Measurements from ENCODE around the gene VPS35.

VPS35 gene

GRCh38 chr16:46688654-46689364 is at the start of gene VPS35:
Gene VPS35, minus strand, starts transcription at chr16:46689178. Its CDS starts 45 bp downstream, at chr16:46689133.
- in situ Hi-C loops (cut with MboI; ENCODE audit: low sequenced_read_pairs), result no loop called here
- Histone ChIP-seq H3K9me3 (no peaks in the 10 kb centered on the region), H3K27me3 (ENCODE audit: low read depth) (no peaks in the 10 kb centered on the region), H3K36me3 (replicated peaks) (peaks cover 20% of the 10 kb centered on the region), H3K4me1 (peaks cover 30% of the 10 kb centered on the region), H3K4me3 (peak within 1 kb of the TSS; percentile 90)
- DNase-seq (ENCODE audit: low spot score in 2 of 2), result peak; percentile 99

DNA sequence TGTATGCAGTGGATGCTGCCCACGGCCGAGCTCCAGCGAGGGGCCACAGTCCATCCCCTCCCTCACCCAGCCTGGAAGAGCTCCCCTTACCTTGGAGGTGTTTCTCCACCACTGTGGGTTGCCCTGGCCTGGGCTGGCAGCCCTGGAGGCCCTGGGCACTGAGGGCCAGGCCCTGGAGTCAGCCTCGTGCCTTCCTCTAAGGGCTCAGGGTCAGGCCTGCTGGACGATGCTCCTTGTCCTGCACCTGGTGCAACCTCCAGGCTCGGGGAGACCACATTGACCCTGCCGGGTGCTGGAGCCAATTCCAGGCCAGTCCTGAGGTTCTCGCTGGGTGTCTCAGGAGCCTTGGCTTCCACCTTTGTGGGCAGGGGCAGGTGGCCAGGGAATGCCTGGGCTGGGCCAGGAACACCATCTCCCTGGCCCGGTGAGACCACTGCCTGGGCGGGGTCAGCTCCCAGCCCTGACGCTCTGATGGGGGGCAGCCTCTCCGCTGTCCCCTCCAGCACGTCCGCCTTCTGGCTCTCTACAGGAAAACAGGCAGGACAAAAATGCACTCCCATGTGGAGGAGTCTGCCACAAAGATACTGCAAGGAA is 48.7 kb upstream of the VPS35 start:
- in situ Hi-C loops (cut with MboI; ENCODE audit: low sequenced_read_pairs), result no loop called here
- DNase-seq (ENCODE audit: low spot score in 2 of 2), result no peak
- Histone ChIP-seq H3K9me3 (no peaks in the 10 kb centered on the region), H3K27me3 (ENCODE audit: low read depth) (no peaks in the 10 kb centered on the region), H3K36me3 (replicated peaks) (no peaks in the 10 kb centered on the region), H3K4me1 (no peaks in the 10 kb centered on the region), H3K4me3 (no peak overlapping the region)

GRCh38 chr16:46736695-46737094 is 47.7 kb upstream of the VPS35 start:
- Histone ChIP-seq H3K4me1 (no peaks in the 10 kb centered on the region), H3K27me3 (ENCODE audit: low read depth) (no peaks in the 10 kb centered on the region), H3K4me3 (no peak overlapping the region), H3K36me3 (replicated peaks) (no peaks in the 10 kb centered on the region), H3K9me3 (no peaks in the 10 kb centered on the region)
- in situ Hi-C loops (cut with MboI; ENCODE audit: low sequenced_read_pairs), result no loop called here
- DNase-seq (ENCODE audit: low spot score in 2 of 2), result no peak

DNA sequence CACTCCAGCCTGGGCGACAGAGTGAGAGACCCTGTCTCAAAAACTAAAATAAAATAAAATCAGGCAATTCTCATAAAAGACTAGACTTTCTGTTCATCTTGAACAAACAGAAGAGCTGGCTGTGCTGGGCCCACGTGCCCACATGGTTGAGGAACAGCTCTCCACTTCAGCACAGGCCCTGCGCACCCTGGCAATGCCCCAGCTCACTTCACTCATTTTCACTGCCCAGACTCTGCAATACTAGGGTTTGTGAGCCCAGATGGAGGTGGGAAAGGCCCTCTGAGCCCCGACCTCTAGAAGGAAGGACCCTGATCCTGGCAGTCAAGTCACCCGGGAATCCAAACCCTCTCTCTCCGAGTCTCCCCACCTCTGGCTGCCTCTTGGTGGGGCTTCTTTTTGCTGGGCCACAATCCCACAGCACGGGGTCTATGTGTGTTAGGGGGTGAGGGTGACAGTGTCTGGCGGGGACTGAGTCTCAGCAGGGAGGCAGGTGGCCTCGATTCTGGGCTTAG is 44.4 kb upstream of the VPS35 start:
- Histone ChIP-seq H3K4me3 (no peak overlapping the region), H3K27me3 (ENCODE audit: low read depth) (no peaks in the 10 kb centered on the region), H3K4me1 (no peaks in the 10 kb centered on the region), H3K9me3 (no peaks in the 10 kb centered on the region), H3K36me3 (replicated peaks) (no peaks in the 10 kb centered on the region)
- no peak for DNase-seq (ENCODE audit: low spot score in 2 of 2)
- in situ Hi-C loops (cut with MboI; ENCODE audit: low sequenced_read_pairs), result no loop called here

GRCh38 chr16:46732561-46732960 is 43.6 kb upstream of the VPS35 start:
- in situ Hi-C loops (cut with MboI; ENCODE audit: low sequenced_read_pairs), result no loop called here
- Histone ChIP-seq H3K36me3 (replicated peaks) (no peaks in the 10 kb centered on the region), H3K9me3 (no peaks in the 10 kb centered on the region), H3K27me3 (ENCODE audit: low read depth) (no peaks in the 10 kb centered on the region), H3K4me1 (no peaks in the 10 kb centered on the region), H3K4me3 (no peak overlapping the region)
- DNase-seq (ENCODE audit: low spot score in 2 of 2), result no peak

- no peak for DNase-seq (ENCODE audit: low spot score in 2 of 2)
- Histone ChIP-seq H3K27me3 (ENCODE audit: low read depth) (no peaks in the 10 kb centered on the region), H3K4me1 (no peaks in the 10 kb centered on the region), H3K9me3 (no peaks in the 10 kb centered on the region), H3K4me3 (no peak overlapping the region), H3K36me3 (replicated peaks) (no peaks in the 10 kb centered on the region)
- in situ Hi-C loops (cut with MboI; ENCODE audit: low sequenced_read_pairs), result no loop called here
These were observed 42.9 kb upstream of the VPS35 start for GRCh38 chr16:46731691-46732555.

- H3K4me1 ChIP-seq, result no peaks in the 10 kb centered on the region
- no peaks in the 10 kb centered on the region for H3K27me3 ChIP-seq (ENCODE audit: low read depth)
- peaks cover under 1% of the 10 kb centered on the region; the same call in 1 of the 2 replicates for H3K9me3 ChIP-seq
- DNase-seq (ENCODE audit: low spot score in 2 of 2), result no peak
- H3K36me3 ChIP-seq (replicated peaks), result no peaks in the 10 kb centered on the region
- no peak overlapping the region for H3K4me3 ChIP-seq
- in situ Hi-C loops (cut with MboI; ENCODE audit: low sequenced_read_pairs), result no loop called here
These were observed 42.1 kb upstream of the VPS35 start for GRCh38 chr16:46730801-46731690.

DNA sequence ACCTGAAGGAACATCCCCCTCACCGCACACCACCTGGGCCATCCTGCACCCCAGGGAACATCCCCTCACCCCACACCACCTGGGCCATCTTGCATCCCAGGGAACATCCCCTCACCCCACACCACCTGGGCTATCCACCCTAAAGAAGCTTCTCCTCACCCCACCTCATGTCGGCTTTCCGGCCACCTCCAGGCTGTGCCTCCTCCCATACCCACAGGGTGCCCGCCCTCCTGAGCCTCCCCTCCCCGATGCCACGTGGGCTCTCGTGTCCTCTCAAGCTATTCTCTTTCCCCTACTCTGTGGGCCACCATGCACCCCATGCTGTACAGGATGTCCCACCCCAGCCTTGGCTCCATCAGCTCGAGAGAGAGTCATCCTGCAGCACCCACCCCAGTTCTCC is 41.1 kb upstream of the VPS35 start:
- no peak for DNase-seq (ENCODE audit: low spot score in 2 of 2)
- in situ Hi-C loops (cut with MboI; ENCODE audit: low sequenced_read_pairs), result no loop called here
- H3K9me3 ChIP-seq, result peaks cover 3% of the 10 kb centered on the region; the same call in 1 of the 2 replicates
- H3K27me3 ChIP-seq (ENCODE audit: low read depth), result no peaks in the 10 kb centered on the region
- no peak overlapping the region for H3K4me3 ChIP-seq
- H3K4me1 ChIP-seq, result no peaks in the 10 kb centered on the region
- H3K36me3 ChIP-seq (replicated peaks), result no peaks in the 10 kb centered on the region

- Histone ChIP-seq H3K27me3 (ENCODE audit: low read depth) (no peaks in the 10 kb centered on the region), H3K36me3 (replicated peaks) (no peaks in the 10 kb centered on the region), H3K4me1 (no peaks in the 10 kb centered on the region), H3K9me3 (peaks cover 3% of the 10 kb centered on the region; the same call in 1 of the 2 replicates), H3K4me3 (no peak overlapping the region)
- no peak for DNase-seq (ENCODE audit: low spot score in 2 of 2)
- in situ Hi-C loops (cut with MboI; ENCODE audit: low sequenced_read_pairs), result no loop called here
These were observed 40.5 kb upstream of the VPS35 start for GRCh38 chr16:46729326-46729995.

GRCh38 chr16:46728806-46729205 is 39.8 kb upstream of the VPS35 start:
- no peak overlapping the region for H3K4me3 ChIP-seq
- no peaks in the 10 kb centered on the region for H3K4me1 ChIP-seq
- no peaks in the 10 kb centered on the region for H3K36me3 ChIP-seq (replicated peaks)
- no peaks in the 10 kb centered on the region for H3K27me3 ChIP-seq (ENCODE audit: low read depth)
- peaks cover 3% of the 10 kb centered on the region; the same call in 1 of the 2 replicates for H3K9me3 ChIP-seq
- DNase-seq (ENCODE audit: low spot score in 2 of 2), result no peak
- in situ Hi-C loops (cut with MboI; ENCODE audit: low sequenced_read_pairs), result no loop called here

DNA sequence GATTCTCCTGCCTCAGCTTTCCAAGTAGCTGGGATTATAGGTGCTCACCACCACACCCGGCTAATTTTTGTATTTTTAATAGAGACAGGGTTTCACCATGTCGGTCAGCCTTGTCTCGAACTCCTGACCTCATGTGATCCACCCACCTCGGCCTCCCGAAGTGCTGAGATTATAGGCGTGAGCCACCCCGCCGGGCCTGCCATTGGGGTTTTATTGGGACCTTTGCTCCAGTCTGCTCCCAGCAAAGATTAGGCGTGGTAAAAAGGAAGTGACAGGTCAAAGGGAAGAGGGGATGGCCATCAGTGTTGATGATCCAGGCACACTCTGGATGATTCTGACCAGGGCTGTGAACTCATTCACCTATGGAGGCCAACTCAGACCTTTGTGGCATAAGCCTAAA is 38.7 kb upstream of the VPS35 start:
- in situ Hi-C loops (cut with MboI; ENCODE audit: low sequenced_read_pairs), result no loop called here
- Histone ChIP-seq H3K9me3 (peaks cover 3% of the 10 kb centered on the region; the same call in 1 of the 2 replicates), H3K4me3 (no peak overlapping the region), H3K27me3 (ENCODE audit: low read depth) (no peaks in the 10 kb centered on the region), H3K36me3 (replicated peaks) (no peaks in the 10 kb centered on the region), H3K4me1 (no peaks in the 10 kb centered on the region)
- no peak for DNase-seq (ENCODE audit: low spot score in 2 of 2)

DNA sequence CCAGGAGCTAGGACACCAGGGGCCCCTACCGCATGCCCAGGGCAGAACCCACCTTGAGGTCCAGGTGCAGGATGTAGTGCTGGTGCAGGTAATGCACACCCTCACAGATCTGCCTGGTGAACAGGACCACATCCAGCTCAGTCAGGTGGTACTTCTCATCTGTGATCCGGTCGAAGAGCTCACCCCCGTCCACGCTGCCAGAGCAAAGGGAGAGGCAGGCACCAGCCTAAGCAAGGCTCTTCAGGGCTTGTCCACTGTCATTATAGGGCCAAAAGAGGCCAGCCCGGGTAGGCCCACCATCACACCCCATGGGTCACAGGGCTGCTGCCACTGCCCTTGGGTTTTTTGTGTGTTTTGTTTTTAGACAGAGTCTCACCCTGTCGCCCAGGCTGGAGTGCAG is 38.2 kb upstream of the VPS35 start:
- in situ Hi-C loops (cut with MboI; ENCODE audit: low sequenced_read_pairs), result no loop called here
- H3K9me3 ChIP-seq, result peaks cover 3% of the 10 kb centered on the region; the same call in 1 of the 2 replicates
- H3K4me3 ChIP-seq, result no peak overlapping the region
- no peaks in the 10 kb centered on the region for H3K36me3 ChIP-seq (replicated peaks)
- H3K27me3 ChIP-seq (ENCODE audit: low read depth), result no peaks in the 10 kb centered on the region
- no peak for DNase-seq (ENCODE audit: low spot score in 2 of 2)
- H3K4me1 ChIP-seq, result no peaks in the 10 kb centered on the region
